ENCODE data around the gene DNAH10.

Gene DNAH10

GRCh38 chr12:123847876-123848275 lies 85.8 kb downstream of the DNAH10 start:
- no peak for DNase-seq

- DNase-seq: no peak
Measured at GRCh38 chr12:123849517-123849916, 87.4 kb downstream of the DNAH10 start.

- DNase-seq: no peak
Measured at GRCh38 chr12:123850246-123851134, 88.4 kb downstream of the DNAH10 start.

GRCh38 chr12:123853396-123854070 lies 91.4 kb downstream of the DNAH10 start:
- no peak for DNase-seq

- no peak for DNase-seq
Measured at GRCh38 chr12:123854232-123854631, 92.1 kb downstream of the DNAH10 start.

- no peak for DNase-seq
Measured at GRCh38 chr12:123854918-123855317, 92.8 kb downstream of the DNAH10 start.

- no peak for DNase-seq
Measured at GRCh38 chr12:123856681-123857080, 94.6 kb downstream of the DNAH10 start.

- no peak for DNase-seq
Measured at GRCh38 chr12:123858176-123858575, 96.1 kb downstream of the DNAH10 start.

- DNase-seq: no peak
Measured at GRCh38 chr12:123859035-123859434, 96.9 kb downstream of the DNAH10 start.

GRCh38 chr12:123860377-123860776 lies 98.3 kb downstream of the DNAH10 start:
- no peak for DNase-seq

- DNase-seq: no peak
Measured at GRCh38 chr12:123861392-123861791, 99.3 kb downstream of the DNAH10 start.

GRCh38 chr12:123867141-123867540 lies 105.0 kb downstream of the DNAH10 start:
- no peak for DNase-seq

- no peak for DNase-seq
Measured at GRCh38 chr12:123868791-123869190, 106.7 kb downstream of the DNAH10 start.

GRCh38 chr12:123873793-123874192 lies 111.7 kb downstream of the DNAH10 start:
- no peak for DNase-seq

GRCh38 chr12:123877968-123878367 lies 115.9 kb downstream of the DNAH10 start:
- DNase-seq: no peak

GRCh38 chr12:123879101-123879500 lies 117.0 kb downstream of the DNAH10 start:
- DNase-seq: no peak

GRCh38 chr12:123879691-123880090 lies 117.6 kb downstream of the DNAH10 start:
- DNase-seq: no peak

- no peak for DNase-seq
Measured at GRCh38 chr12:123882161-123882705, 120.1 kb downstream of the DNAH10 start.

- DNase-seq: no peak
Measured at GRCh38 chr12:123886258-123886657, 124.2 kb downstream of the DNAH10 start.

GRCh38 chr12:123886931-123887582 lies 125.0 kb downstream of the DNAH10 start:
- DNase-seq: no peak

GRCh38 chr12:123888989-123889388 lies 126.9 kb downstream of the DNAH10 start:
- no peak for DNase-seq

GRCh38 chr12:123889848-123890535 lies 127.9 kb downstream of the DNAH10 start:
- DNase-seq: no peak

- DNase-seq: no peak
Measured at GRCh38 chr12:123890536-123890902, 128.4 kb downstream of the DNAH10 start.
